ENCODE results near the gene IL1RAP.
"Not testable (repeated sequence)": the region's sequence is repeated elsewhere in the genome, so short reads cannot be mapped to it uniquely, and the experiment has no call there.

Gene IL1RAP

GRCh38 chr3:190513409-190514370 lies at the start of gene IL1RAP:
TSS of gene IL1RAP (plus strand) at chr3:190514085. CDS start at chr3:190564290, 50,205 bp downstream.
- Histone ChIP-seq H3K4me3 (peak within 1 kb of the TSS; percentile 64 to 95 (median 85)), H3K27ac (peak within 1 kb of the TSS in 20 of 21 experiments; percentile 52 to 94 (median 84))

GRCh38 chr3:190467922-190468321 lies 46.0 kb upstream of the IL1RAP start:
- H3K4me3 ChIP-seq = no peak overlapping the region
- no peak overlapping the region for H3K27ac ChIP-seq

GRCh38 chr3:190473261-190473660 lies 40.6 kb upstream of the IL1RAP start:
- H3K4me3 ChIP-seq, H3K27ac ChIP-seq: not testable (repeated sequence)

- Histone ChIP-seq H3K4me3 (no peak overlapping the region), H3K27ac (no peak overlapping the region)
These were observed 32.1 kb upstream of the IL1RAP start for GRCh38 chr3:190481779-190482178.

- H3K27ac ChIP-seq = no peak overlapping the region
These were observed 27.9 kb upstream of the IL1RAP start for GRCh38 chr3:190485830-190486532.

GRCh38 chr3:190486533-190486864 lies 27.4 kb upstream of the IL1RAP start:
- no peak overlapping the region for H3K4me3 ChIP-seq
- H3K27ac ChIP-seq = no peak overlapping the region

More at GRCh38 chr3:190485830-190486532, 27.9 kb upstream of the IL1RAP start:
- no peak overlapping the region for H3K4me3 ChIP-seq

GRCh38 chr3:190486908-190487607 lies 26.8 kb upstream of the IL1RAP start:
- Histone ChIP-seq H3K27ac (no peak overlapping the region), H3K4me3 (no peak overlapping the region)

- Histone ChIP-seq H3K4me3 (no peak overlapping the region), H3K27ac (no peak overlapping the region)
These were observed 22.3 kb upstream of the IL1RAP start for GRCh38 chr3:190491533-190492054.

- no peak overlapping the region for H3K27ac ChIP-seq
- no peak overlapping the region for H3K4me3 ChIP-seq
These were observed 21.8 kb upstream of the IL1RAP start for GRCh38 chr3:190492129-190492528.

- H3K27ac ChIP-seq = no peak overlapping the region
- H3K4me3 ChIP-seq = no peak overlapping the region
These were observed 20.9 kb upstream of the IL1RAP start for GRCh38 chr3:190492966-190493365.

GRCh38 chr3:190494907-190495306 lies 19.0 kb upstream of the IL1RAP start:
- H3K4me3 ChIP-seq = no peak overlapping the region
- H3K27ac ChIP-seq = no peak overlapping the region

GRCh38 chr3:190495354-190495753 lies 18.5 kb upstream of the IL1RAP start:
- Histone ChIP-seq H3K4me3 (no peak overlapping the region), H3K27ac (no peak overlapping the region)

- no peak overlapping the region for H3K4me3 ChIP-seq
- no peak overlapping the region for H3K27ac ChIP-seq
These were observed 18.1 kb upstream of the IL1RAP start for GRCh38 chr3:190495796-190496195.

GRCh38 chr3:190496859-190497258 lies 17.0 kb upstream of the IL1RAP start:
- H3K27ac ChIP-seq = no peak overlapping the region
- H3K4me3 ChIP-seq = no peak overlapping the region

GRCh38 chr3:190497811-190498210 lies 16.1 kb upstream of the IL1RAP start:
- H3K27ac ChIP-seq = no peak overlapping the region
- no peak overlapping the region for H3K4me3 ChIP-seq

- Histone ChIP-seq H3K27ac (no peak overlapping the region), H3K4me3 (no peak overlapping the region)
These were observed 15.6 kb upstream of the IL1RAP start for GRCh38 chr3:190498293-190498692.

- Histone ChIP-seq H3K27ac (no peak overlapping the region), H3K4me3 (no peak overlapping the region)
These were observed 14.8 kb upstream of the IL1RAP start for GRCh38 chr3:190499122-190499521.

GRCh38 chr3:190502946-190503345 lies 10.9 kb upstream of the IL1RAP start:
- Histone ChIP-seq H3K27ac (no peak overlapping the region), H3K4me3 (no peak overlapping the region)

- Histone ChIP-seq H3K27ac (no peak overlapping the region), H3K4me3 (no peak overlapping the region)
These were observed 9.3 kb upstream of the IL1RAP start for GRCh38 chr3:190504354-190505125.
